Calu3 (cell line): Measurements from ENCODE around the gene PDZD7. TPM values are rescaled to one million over a fixed set of nuclear protein-coding genes. Genes with fewer than 3 reads are reported as not detected.

ENCODE experiments used
- BruUV-seq: library from RNA; stranded (reverse); fragments of 400-500 nt; replicated peaks from 2 replicates; lab custom pipeline; 2021; lab: Mats Ljungman, UMichigan
- CTCF ChIA-PET: fragments of 300-600 bp; sonication (Branson Sonifier 250); formaldehyde crosslinking; loops from one replicate; lab custom pipeline; 2022; ENCODE audit warnings: antibody characterized with exemption; lab: Charles Lee
- DNase-seq: peaks from one replicate; pipeline ENCODE4 v3.0.0; 2022
- H3K27ac Mint-ChIP-seq: one replicate; pipeline ENCODE4 v1.8.0; 2022; ENCODE audit warnings: mixed read lengths; ENCODE audit not compliant: unreplicated experiment
- H3K27me3 Mint-ChIP-seq: one replicate; pipeline ENCODE4 v1.8.0; 2022; ENCODE audit warnings: mixed read lengths; ENCODE audit not compliant: unreplicated experiment
- H3K36me3 Mint-ChIP-seq: one replicate; pipeline ENCODE4 v1.8.0; 2022; ENCODE audit warnings: mild to moderate bottlenecking, moderate library complexity, mixed read lengths; ENCODE audit not compliant: insufficient read depth, unreplicated experiment
- H3K4me1 Mint-ChIP-seq: one replicate; pipeline ENCODE4 v1.8.0; 2022; ENCODE audit warnings: mild to moderate bottlenecking, low read depth, mixed read lengths; ENCODE audit not compliant: unreplicated experiment
- H3K4me3 Mint-ChIP-seq: one replicate; pipeline ENCODE4 v1.8.0; 2022; ENCODE audit warnings: mild to moderate bottlenecking, low read depth, moderate library complexity, mixed read lengths; ENCODE audit not compliant: unreplicated experiment
- H3K9me3 Mint-ChIP-seq: one replicate; pipeline ENCODE4 v1.8.0; 2022; ENCODE audit warnings: low read depth, mixed read lengths; ENCODE audit not compliant: unreplicated experiment
- intact Hi-C: fragments of 100-400 bp; cut with micrococcal nuclease; formaldehyde crosslinking; loops from one replicate; pipeline ENCODE4 v1.10.0; 2022; ENCODE audit not compliant: unreplicated experiment
- total RNA-seq: library from RNA; stranded (reverse); gene quantifications from 2 replicates; pipeline ENCODE4 v1.2.3, GENCODE V29; 2022
- TF ChIP-seq, protein P1 (sequence below): fragments of 200-600 bp; IDR thresholded peaks from one replicate; pipeline ENCODE4 v1.8.0; 2022; ENCODE audit warnings: antibody characterized with exemption; ENCODE audit not compliant: unreplicated experiment

The PDZD7 gene
- total RNA-seq, 1 experiment from 2014 or later: 1.3 TPM

DNA sequence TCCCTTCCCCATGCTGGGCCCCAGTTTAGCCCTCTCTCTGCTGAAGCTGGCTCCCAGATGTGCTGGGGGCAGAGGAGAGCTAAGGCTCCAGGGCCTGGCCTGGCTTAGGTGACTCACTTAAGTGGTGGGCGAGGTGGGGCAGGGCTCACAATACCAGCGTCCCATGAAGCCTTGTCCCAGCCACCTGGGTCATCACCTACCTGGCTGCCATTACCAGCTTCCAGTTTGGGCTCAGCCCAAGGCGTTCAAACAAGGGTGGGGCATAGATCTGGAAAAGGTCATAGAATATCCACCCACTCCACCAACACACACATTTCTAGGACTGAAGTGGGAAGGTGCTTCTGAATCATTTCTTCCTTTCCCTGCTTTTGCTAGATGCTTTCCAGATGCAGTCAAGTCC is 39.2 kb upstream of the PDZD7 start:
- no TSS peak for BruUV-seq

GRCh38 chr10:101069441-101069840 is 38.5 kb upstream of the PDZD7 start:
- H3K9me3 Mint-ChIP-seq: no peaks in the 10 kb centered on the region
- TF ChIP-seq, protein P1, sequence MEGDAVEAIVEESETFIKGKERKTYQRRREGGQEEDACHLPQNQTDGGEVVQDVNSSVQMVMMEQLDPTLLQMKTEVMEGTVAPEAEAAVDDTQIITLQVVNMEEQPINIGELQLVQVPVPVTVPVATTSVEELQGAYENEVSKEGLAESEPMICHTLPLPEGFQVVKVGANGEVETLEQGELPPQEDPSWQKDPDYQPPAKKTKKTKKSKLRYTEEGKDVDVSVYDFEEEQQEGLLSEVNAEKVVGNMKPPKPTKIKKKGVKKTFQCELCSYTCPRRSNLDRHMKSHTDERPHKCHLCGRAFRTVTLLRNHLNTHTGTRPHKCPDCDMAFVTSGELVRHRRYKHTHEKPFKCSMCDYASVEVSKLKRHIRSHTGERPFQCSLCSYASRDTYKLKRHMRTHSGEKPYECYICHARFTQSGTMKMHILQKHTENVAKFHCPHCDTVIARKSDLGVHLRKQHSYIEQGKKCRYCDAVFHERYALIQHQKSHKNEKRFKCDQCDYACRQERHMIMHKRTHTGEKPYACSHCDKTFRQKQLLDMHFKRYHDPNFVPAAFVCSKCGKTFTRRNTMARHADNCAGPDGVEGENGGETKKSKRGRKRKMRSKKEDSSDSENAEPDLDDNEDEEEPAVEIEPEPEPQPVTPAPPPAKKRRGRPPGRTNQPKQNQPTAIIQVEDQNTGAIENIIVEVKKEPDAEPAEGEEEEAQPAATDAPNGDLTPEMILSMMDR: no peak
- H3K36me3 Mint-ChIP-seq: peaks cover 16% of the 10 kb centered on the region
- CTCF ChIA-PET: no interaction called here
- peaks cover 27% of the 10 kb centered on the region for H3K4me1 Mint-ChIP-seq
- no peak for DNase-seq
- H3K27ac Mint-ChIP-seq: no peak overlapping the region
- BruUV-seq: no TSS peak
- H3K27me3 Mint-ChIP-seq: peaks cover 30% of the 10 kb centered on the region
- no peak overlapping the region for H3K4me3 Mint-ChIP-seq
- intact Hi-C loops: no loop called here

More for the DNA sequence above, 39.2 kb upstream of the PDZD7 start:
- intact Hi-C loops: no loop called here
- peaks cover 20% of the 10 kb centered on the region for H3K4me1 Mint-ChIP-seq
- TF ChIP-seq, protein P1: no peak
- no peak overlapping the region for H3K27ac Mint-ChIP-seq
- no peak for DNase-seq
- H3K9me3 Mint-ChIP-seq: no peaks in the 10 kb centered on the region
- peaks cover 36% of the 10 kb centered on the region for H3K27me3 Mint-ChIP-seq
- no peak overlapping the region for H3K4me3 Mint-ChIP-seq
- CTCF ChIA-PET: interaction anchor here (0.6 kb wide), 1 partner anchor 61 kb away, joined by 3 read pairs; the partner anchor contains the start of gene TLX1
- H3K36me3 Mint-ChIP-seq: peaks cover 16% of the 10 kb centered on the region

- no peak overlapping the region for H3K27ac Mint-ChIP-seq
- TSS peak; percentile 52 for BruUV-seq
- peaks cover 21% of the 10 kb centered on the region for H3K4me1 Mint-ChIP-seq
- H3K36me3 Mint-ChIP-seq: peaks cover 20% of the 10 kb centered on the region
- CTCF ChIA-PET: interaction anchor here (1.0 to 3.2 kb wide), 5 partner anchors 16 to 75 kb away, joined by 3 to 26 read pairs (median 10); no protein-coding TSS in a partner anchor
- no peaks in the 10 kb centered on the region for H3K9me3 Mint-ChIP-seq
- peak overlapping the region; percentile 86 for H3K4me3 Mint-ChIP-seq
- peaks cover 11% of the 10 kb centered on the region for H3K27me3 Mint-ChIP-seq
- TF ChIP-seq, protein P1: peak; percentile 67
- intact Hi-C loops: no loop called here
- peak; percentile 78 for DNase-seq
These were observed 36.6 kb upstream of the PDZD7 start for GRCh38 chr10:101067356-101068083.

- peak overlapping the region; percentile 86 for H3K4me3 Mint-ChIP-seq
- peaks cover 5% of the 10 kb centered on the region for H3K27me3 Mint-ChIP-seq
- BruUV-seq: no TSS peak
- H3K9me3 Mint-ChIP-seq: no peaks in the 10 kb centered on the region
- no peak for DNase-seq
- peaks cover 19% of the 10 kb centered on the region for H3K4me1 Mint-ChIP-seq
- TF ChIP-seq, protein P1: no peak
- peaks cover 20% of the 10 kb centered on the region for H3K36me3 Mint-ChIP-seq
- CTCF ChIA-PET: interaction anchor here (0.7 to 3.2 kb wide), 7 partner anchors 9 to 75 kb away, joined by 3 to 26 read pairs (median 7); no protein-coding TSS in a partner anchor
- intact Hi-C loops: no loop called here
- H3K27ac Mint-ChIP-seq: no peak overlapping the region
These were observed 36.0 kb upstream of the PDZD7 start for GRCh38 chr10:101066896-101067355.
